ENCODE measurements around the gene CYCS.
"Not testable (repeated sequence)": the region's sequence is repeated elsewhere in the genome, so short reads cannot be mapped to it uniquely, and the experiment has no call there.

Gene CYCS

GRCh38 chr7:25122373-25122772, 2.7 kb downstream of the CYCS start:
- ChIA-PET POLR2A (no interaction called here), CTCF (interaction anchor here (2.0 kb wide), 1 partner anchor 24 kb away, joined by 11 read pairs; no protein-coding TSS in a partner anchor)
- TF ChIP-seq CTCF (IDR thresholded peaks at IDR 0.05; ENCODE audit: insufficient read depth, low read length, missing control alignments), result no peak
- no peak overlapping the region for H3K4me3 ChIP-seq (ENCODE audit: low read depth, low read length)
- DNase-seq (ENCODE audit: low read depth, low spot score), result peak; percentile 61

GRCh38 chr7:25121599-25121998, 3.5 kb downstream of the CYCS start:
- no peak for TF ChIP-seq CTCF (IDR thresholded peaks at IDR 0.05; ENCODE audit: insufficient read depth, low read length, missing control alignments)
- no peak for DNase-seq (ENCODE audit: low read depth, low spot score)
- ChIA-PET POLR2A (no interaction called here), CTCF (interaction anchor here (2.0 kb wide), 1 partner anchor 23 kb away, joined by 11 read pairs; no protein-coding TSS in a partner anchor)
- H3K4me3 ChIP-seq (ENCODE audit: low read depth, low read length), result no peak overlapping the region

GRCh38 chr7:25119102-25119501, 6.0 kb downstream of the CYCS start:
- no peak for DNase-seq (ENCODE audit: low read depth, low spot score)
- ChIA-PET CTCF (interaction anchor here (0.9 to 2.2 kb wide), 5 partner anchors 13 to 307 kb away, joined by 3 to 17 read pairs (median 3); no protein-coding TSS in a partner anchor), POLR2A (no interaction called here)
- TF ChIP-seq CTCF (IDR thresholded peaks at IDR 0.05; ENCODE audit: insufficient read depth, low read length, missing control alignments), result no peak
- no peak overlapping the region for H3K4me3 ChIP-seq (ENCODE audit: low read depth, low read length)

- no peak for TF ChIP-seq CTCF (IDR thresholded peaks at IDR 0.05; ENCODE audit: insufficient read depth, low read length, missing control alignments)
- DNase-seq (ENCODE audit: low read depth, low spot score), result no peak
- ChIA-PET POLR2A (no interaction called here), CTCF (interaction anchor here (1.0 to 2.2 kb wide), 7 partner anchors 12 to 306 kb away, joined by 3 to 17 read pairs (median 4); a partner anchor contains a TSS)
- H3K4me3 ChIP-seq (ENCODE audit: low read depth, low read length), result no peak overlapping the region
Measured at GRCh38 chr7:25118048-25118753, 6.9 kb downstream of the CYCS start.

GRCh38 chr7:25117226-25118047, 7.6 kb downstream of the CYCS start:
- DNase-seq (ENCODE audit: low read depth, low spot score), result no peak
- ChIA-PET POLR2A (interaction anchor here (3.1 kb wide), 1 partner anchor 8 kb away, joined by 8 read pairs; the partner anchor contains the start of gene CYCS), CTCF (interaction anchor here (1.0 to 1.7 kb wide), 7 partner anchors 13 to 63 kb away, joined by 3 to 6 read pairs (median 3); a partner anchor contains a TSS)
- no peak overlapping the region for H3K4me3 ChIP-seq (ENCODE audit: low read depth, low read length)
- TF ChIP-seq CTCF (IDR thresholded peaks at IDR 0.05; ENCODE audit: insufficient read depth, low read length, missing control alignments), result no peak

GRCh38 chr7:25116621-25117020, 8.4 kb downstream of the CYCS start:
- H3K4me3 ChIP-seq (ENCODE audit: low read depth, low read length), result no peak overlapping the region
- CTCF ChIA-PET, result interaction anchor here (1.0 to 1.7 kb wide), 5 partner anchors 12 to 22 kb away, joined by 3 to 6 read pairs (median 4); no protein-coding TSS in a partner anchor
- POLR2A ChIA-PET, result interaction anchor here (3.1 kb wide), 1 partner anchor 9 kb away, joined by 8 read pairs; the partner anchor contains the start of gene CYCS
- TF ChIP-seq CTCF (IDR thresholded peaks at IDR 0.05; ENCODE audit: insufficient read depth, low read length, missing control alignments), result no peak
- DNase-seq (ENCODE audit: low read depth, low spot score), result no peak

- POLR2A ChIA-PET; DNase-seq (ENCODE audit: low read depth, low spot score); H3K4me3 ChIP-seq (ENCODE audit: low read depth, low read length): not testable (repeated sequence)
- CTCF ChIA-PET, result interaction anchor here (0.5 kb wide), 1 partner anchor 12 kb away, joined by 3 read pairs; no protein-coding TSS in a partner anchor
Measured at GRCh38 chr7:25110514-25110913, 14.5 kb downstream of the CYCS start.
